ENCODE data around the gene SCN9A. TPM values are rescaled to one million over a fixed set of nuclear protein-coding genes. Genes with fewer than 3 reads are reported as not detected.

The SCN9A gene
- total and polyA plus RNA-seq, 2 of the 8 experiments (the other 6 are each of a cell fraction or from before 2014, with no cell fraction given): 1.6 to 6.2 TPM

DNA sequence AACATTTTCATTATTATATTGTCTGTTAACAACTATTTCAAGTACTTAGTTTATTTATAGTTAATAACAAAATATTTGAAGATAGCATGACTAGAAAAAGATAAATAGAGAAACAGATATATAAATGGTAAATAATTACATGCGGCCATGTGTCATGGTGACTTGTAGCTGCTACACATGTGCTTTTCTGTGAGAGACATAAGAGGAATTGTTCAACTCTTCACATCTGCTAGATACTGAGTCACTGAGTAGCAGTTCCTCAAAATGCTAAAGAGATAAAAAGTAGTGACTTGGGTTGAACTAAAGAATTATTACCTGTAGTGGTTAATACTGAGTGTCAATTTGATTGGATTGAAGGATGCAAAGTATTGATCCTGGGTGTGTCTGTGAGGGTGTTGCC lies 37.5 kb upstream of the SCN9A start:
- no peaks in the 10 kb centered on the region for H3K9me3 ChIP-seq (ENCODE audit: insufficient read depth in 2 of 2, low read depth in 1 of 2, low read length in 1 of 2)
- no peak overlapping the region for H3K18ac ChIP-seq (ENCODE audit: extremely low read depth, low read length)
- ChIA-PET CTCF (ENCODE audit: partially characterized antibody) (no interaction called here), POLR2A (ENCODE audit: partially characterized antibody) (no interaction called here)
- no peak overlapping the region for H3K14ac ChIP-seq (ENCODE audit: insufficient read length)
- no peak overlapping the region for H3K27ac ChIP-seq (ENCODE audit: low read depth, low read length)
- no peak overlapping the region for H3K23ac ChIP-seq (ENCODE audit: insufficient read length)
- H4K5ac ChIP-seq (ENCODE audit: insufficient read length, low read depth, low read length): no peak overlapping the region
- no peak for FAIRE-seq
- no peaks in the 10 kb centered on the region for H3K36me3 ChIP-seq (ENCODE audit: control insufficient read depth in 2 of 4, insufficient read depth in 4 of 4, low read length in 3 of 4)
- no peak overlapping the region for H3K4me3 ChIP-seq (ENCODE audit: extremely low read depth in 1 of 4, insufficient read depth in 2 of 4, low read depth in 3 of 4, low read length in 4 of 4)
- no peak overlapping the region for H2BK120ac ChIP-seq (replicated peaks; ENCODE audit: low read depth, low read length)
- no peak overlapping the region for H3K9ac ChIP-seq (replicated peaks in 1 of 4; ENCODE audit: extremely low read depth in 1 of 4, low read depth in 3 of 4, low read length in 3 of 4)
- H4K8ac ChIP-seq (ENCODE audit: extremely low read depth, insufficient read depth, low read length): no peak overlapping the region
- no peak overlapping the region for H2BK5ac ChIP-seq (ENCODE audit: low read depth, low read length)
- 94% methylated on average over 1 of the region's 1 CpG; no CpG with 5 or more reads in 1 of the 2 experiments for WGBS, 2 experiments (ENCODE audit: extremely low coverage in 1 of 2, insufficient coverage in 1 of 2, insufficient read length in 1 of 2, insufficient replicate concordance in 2 of 2, low coverage in 1 of 2, low lambda C conversion rate in 2 of 2, missing lambda C conversion rate in 1 of 2)
- no peak overlapping the region for H2BK12ac ChIP-seq (ENCODE audit: low read depth, low read length)
- H4K20me1 ChIP-seq (replicated peaks in 1 of 2; ENCODE audit: control insufficient read depth in 1 of 2, insufficient read depth in 2 of 2, low read length in 2 of 2): no peaks in the 10 kb centered on the region
- H3K4me1 ChIP-seq (replicated peaks in 1 of 4; ENCODE audit: control insufficient read depth in 3 of 4, insufficient read depth in 4 of 4, low read length in 3 of 4): no peaks in the 10 kb centered on the region
- H3K4ac ChIP-seq (replicated peaks; ENCODE audit: insufficient read length, low read depth, low read length): no peak overlapping the region
- H3K79me2 ChIP-seq (ENCODE audit: control insufficient read depth in 1 of 2, insufficient read depth in 2 of 2, low read length in 2 of 2): no peaks in the 10 kb centered on the region
- no peak for DNase-seq (ENCODE audit: low read depth in 1 of 2, low spot score in 2 of 2)
- no peaks in the 10 kb centered on the region for H3K27me3 ChIP-seq (replicated peaks in 1 of 4; ENCODE audit: control insufficient read depth in 3 of 4, extremely low read depth in 1 of 4, insufficient read depth in 3 of 4, low read length in 3 of 4)
- H2AK5ac ChIP-seq (ENCODE audit: low read depth, low read length): no peak overlapping the region
- H3K4me2 ChIP-seq (ENCODE audit: insufficient read depth in 1 of 2, low read depth in 2 of 2, low read length in 2 of 2): no peak overlapping the region
- no peak overlapping the region for H2BK20ac ChIP-seq (ENCODE audit: low read length)
- no peaks in the 10 kb centered on the region for H3K79me1 ChIP-seq (ENCODE audit: low read depth, low read length)
- no peak overlapping the region for H2BK15ac ChIP-seq (ENCODE audit: low read length)
- no peak overlapping the region for H2AFZ ChIP-seq (ENCODE audit: low read length)
- H4K91ac ChIP-seq (replicated peaks; ENCODE audit: insufficient read length, low read length): no peak overlapping the region
- no peaks in the 10 kb centered on the region for H3K23me2 ChIP-seq (ENCODE audit: low read depth, low read length)
- no peak overlapping the region for H3K56ac ChIP-seq (replicated peaks; ENCODE audit: insufficient read length, low read depth, low read length)
- TF ChIP-seq RNF2 (IDR thresholded peaks at IDR 0.05; ENCODE audit: borderline replicate concordance, low read depth, low read length, missing control alignments, poor library complexity, severe bottlenecking) (no peak), SRF (IDR thresholded peaks at IDR 0.05; ENCODE audit: low read depth, low read length) (no peak), ATF3 (IDR thresholded peaks at IDR 0.05; ENCODE audit: insufficient read depth, low read depth, low read length) (no peak), RFX5 (IDR thresholded peaks at IDR 0.05; ENCODE audit: borderline replicate concordance, low read depth, low read length) (no peak), TEAD4 (IDR thresholded peaks at IDR 0.05; ENCODE audit: low read depth, low read length) (no peak), TCF12 (IDR thresholded peaks at IDR 0.05; ENCODE audit: low read depth, low read length) (no peak), SIRT6 (IDR thresholded peaks at IDR 0.05; ENCODE audit: low read length) (no peak), ASH2L (IDR thresholded peaks at IDR 0.05; ENCODE audit: low read length) (no peak), CHD1 (IDR thresholded peaks at IDR 0.05; ENCODE audit: low read depth, low read length) (no peak), NANOG (IDR thresholded peaks at IDR 0.05; ENCODE audit: insufficient read depth, low read depth, low read length, poor library complexity, severe bottlenecking) (no peak), BCL11A (IDR thresholded peaks at IDR 0.05; ENCODE audit: low read depth in 2 of 2, low read length in 2 of 2) (no peak), KDM4A (IDR thresholded peaks at IDR 0.05; ENCODE audit: low read depth, low read length, severe bottlenecking) (no peak), PHF8 (conservative IDR thresholded peaks at IDR 0.05; ENCODE audit: low read depth, low read length) (no peak), POLR2AphosphoS5 (IDR thresholded peaks at IDR 0.05; ENCODE audit: low read depth, low read length) (no peak), SUZ12 (IDR thresholded peaks at IDR 0.05; ENCODE audit: low read length) (no peak)

All from H1 (cell line).